ENCODE results near the gene SCAPER.

GRCh38 chr15:76945494-76946093 lies 40.5 kb upstream of the SCAPER start:
- TF ChIP-seq, protein P1, sequence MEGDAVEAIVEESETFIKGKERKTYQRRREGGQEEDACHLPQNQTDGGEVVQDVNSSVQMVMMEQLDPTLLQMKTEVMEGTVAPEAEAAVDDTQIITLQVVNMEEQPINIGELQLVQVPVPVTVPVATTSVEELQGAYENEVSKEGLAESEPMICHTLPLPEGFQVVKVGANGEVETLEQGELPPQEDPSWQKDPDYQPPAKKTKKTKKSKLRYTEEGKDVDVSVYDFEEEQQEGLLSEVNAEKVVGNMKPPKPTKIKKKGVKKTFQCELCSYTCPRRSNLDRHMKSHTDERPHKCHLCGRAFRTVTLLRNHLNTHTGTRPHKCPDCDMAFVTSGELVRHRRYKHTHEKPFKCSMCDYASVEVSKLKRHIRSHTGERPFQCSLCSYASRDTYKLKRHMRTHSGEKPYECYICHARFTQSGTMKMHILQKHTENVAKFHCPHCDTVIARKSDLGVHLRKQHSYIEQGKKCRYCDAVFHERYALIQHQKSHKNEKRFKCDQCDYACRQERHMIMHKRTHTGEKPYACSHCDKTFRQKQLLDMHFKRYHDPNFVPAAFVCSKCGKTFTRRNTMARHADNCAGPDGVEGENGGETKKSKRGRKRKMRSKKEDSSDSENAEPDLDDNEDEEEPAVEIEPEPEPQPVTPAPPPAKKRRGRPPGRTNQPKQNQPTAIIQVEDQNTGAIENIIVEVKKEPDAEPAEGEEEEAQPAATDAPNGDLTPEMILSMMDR (IDR thresholded peaks at IDR 0.05): no peak
- no peak for TF ChIP-seq POLR2A (IDR thresholded peaks at IDR 0.05)
